Calu3 (cell line): ENCODE data around the gene RNU6-7. TPM values are rescaled to one million over a fixed set of nuclear protein-coding genes. Genes with fewer than 3 reads are reported as not detected.

Experiments used
- BruUV-seq: library from RNA; stranded (reverse); fragments of 400-500 nt; replicated peaks from 2 replicates; lab custom pipeline; 2021; lab: Mats Ljungman, UMichigan
- CTCF ChIA-PET: fragments of 300-600 bp; sonication (Branson Sonifier 250); formaldehyde crosslinking; loops from one replicate; lab custom pipeline; 2022; ENCODE audit warnings: antibody characterized with exemption; lab: Charles Lee
- DNase-seq: peaks from one replicate; pipeline ENCODE4 v3.0.0; 2022
- H3K27ac Mint-ChIP-seq: one replicate; pipeline ENCODE4 v1.8.0; 2022; ENCODE audit warnings: mixed read lengths; ENCODE audit not compliant: unreplicated experiment
- H3K27me3 Mint-ChIP-seq: one replicate; pipeline ENCODE4 v1.8.0; 2022; ENCODE audit warnings: mixed read lengths; ENCODE audit not compliant: unreplicated experiment
- H3K36me3 Mint-ChIP-seq: one replicate; pipeline ENCODE4 v1.8.0; 2022; ENCODE audit warnings: mild to moderate bottlenecking, moderate library complexity, mixed read lengths; ENCODE audit not compliant: insufficient read depth, unreplicated experiment
- H3K4me1 Mint-ChIP-seq: one replicate; pipeline ENCODE4 v1.8.0; 2022; ENCODE audit warnings: mild to moderate bottlenecking, low read depth, mixed read lengths; ENCODE audit not compliant: unreplicated experiment
- H3K4me3 Mint-ChIP-seq: one replicate; pipeline ENCODE4 v1.8.0; 2022; ENCODE audit warnings: mild to moderate bottlenecking, low read depth, moderate library complexity, mixed read lengths; ENCODE audit not compliant: unreplicated experiment
- H3K9me3 Mint-ChIP-seq: one replicate; pipeline ENCODE4 v1.8.0; 2022; ENCODE audit warnings: low read depth, mixed read lengths; ENCODE audit not compliant: unreplicated experiment
- CTCF ChIP-seq: fragments of 200-600 bp; IDR thresholded peaks from one replicate; pipeline ENCODE4 v1.8.0; 2022; ENCODE audit warnings: antibody characterized with exemption; ENCODE audit not compliant: unreplicated experiment
- intact Hi-C: fragments of 100-400 bp; cut with micrococcal nuclease; formaldehyde crosslinking; loops from one replicate; pipeline ENCODE4 v1.10.0; 2022; ENCODE audit not compliant: unreplicated experiment
- total RNA-seq: library from RNA; stranded (reverse); gene quantifications from 2 replicates; pipeline ENCODE4 v1.2.3, GENCODE V29; 2022

Gene RNU6-7
- total RNA-seq, 1 experiment from 2014 or later = not detected

GRCh38 chr14:32230695-32231280 lies 28.9 kb downstream of the RNU6-7 start:
- TF ChIP-seq CTCF = no peak
- H3K4me3 Mint-ChIP-seq = no peak overlapping the region
- peaks cover 40% of the 10 kb centered on the region for H3K4me1 Mint-ChIP-seq
- H3K27ac Mint-ChIP-seq = no peak overlapping the region
- H3K36me3 Mint-ChIP-seq = no peaks in the 10 kb centered on the region
- no peak for DNase-seq
- peaks cover 36% of the 10 kb centered on the region for H3K27me3 Mint-ChIP-seq
- no TSS peak for BruUV-seq
- CTCF ChIA-PET = no interaction called here
- H3K9me3 Mint-ChIP-seq = no peaks in the 10 kb centered on the region
- intact Hi-C loops = loop anchor here (5.0 kb wide), 1 partner anchor 158 kb away; no protein-coding TSS in a partner anchor

DNA sequence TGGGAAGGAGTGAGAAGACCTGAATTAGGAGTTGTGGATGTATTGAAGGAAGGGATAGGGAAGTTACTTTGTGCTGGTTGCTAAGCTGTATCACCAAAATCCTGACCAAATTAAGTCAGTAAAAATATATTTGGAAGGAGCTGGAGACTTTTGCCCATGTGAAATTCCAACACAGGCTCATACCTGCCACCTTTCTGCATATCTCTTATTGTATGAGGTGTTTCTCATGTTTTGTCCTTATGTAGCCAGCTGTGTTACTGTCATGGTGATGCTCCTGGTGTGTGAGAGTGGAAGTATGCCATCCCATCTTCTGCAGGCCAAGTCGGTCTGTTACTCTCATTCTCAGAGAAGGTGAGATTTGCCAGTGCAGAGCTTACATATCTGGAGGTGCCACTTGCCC lies 30.6 kb downstream of the RNU6-7 start:
- DNase-seq = no peak
- Mint-ChIP-seq H3K27me3 (peaks cover 49% of the 10 kb centered on the region), H3K27ac (no peak overlapping the region), H3K36me3 (no peaks in the 10 kb centered on the region), H3K9me3 (no peaks in the 10 kb centered on the region), H3K4me1 (peaks cover 30% of the 10 kb centered on the region), H3K4me3 (no peak overlapping the region)
- no peak for TF ChIP-seq CTCF
- BruUV-seq = no TSS peak
- intact Hi-C loops = loop anchor here (5.0 kb wide), 1 partner anchor 160 kb away; no protein-coding TSS in a partner anchor
- CTCF ChIA-PET = interaction anchor here (0.6 kb wide), 1 partner anchor 276 kb away, joined by 6 read pairs; no protein-coding TSS in a partner anchor

GRCh38 chr14:32233260-32233659 lies 31.4 kb downstream of the RNU6-7 start:
- Mint-ChIP-seq H3K27me3 (peaks cover 56% of the 10 kb centered on the region), H3K27ac (no peak overlapping the region), H3K4me1 (peaks cover 30% of the 10 kb centered on the region), H3K9me3 (no peaks in the 10 kb centered on the region), H3K4me3 (no peak overlapping the region), H3K36me3 (no peaks in the 10 kb centered on the region)
- no peak for DNase-seq
- CTCF ChIA-PET = interaction anchor here (0.6 kb wide), 1 partner anchor 275 kb away, joined by 6 read pairs; no protein-coding TSS in a partner anchor
- intact Hi-C loops = loop anchor here (5.0 kb wide), 1 partner anchor 161 kb away; no protein-coding TSS in a partner anchor
- BruUV-seq = no TSS peak
- no peak for TF ChIP-seq CTCF

DNA sequence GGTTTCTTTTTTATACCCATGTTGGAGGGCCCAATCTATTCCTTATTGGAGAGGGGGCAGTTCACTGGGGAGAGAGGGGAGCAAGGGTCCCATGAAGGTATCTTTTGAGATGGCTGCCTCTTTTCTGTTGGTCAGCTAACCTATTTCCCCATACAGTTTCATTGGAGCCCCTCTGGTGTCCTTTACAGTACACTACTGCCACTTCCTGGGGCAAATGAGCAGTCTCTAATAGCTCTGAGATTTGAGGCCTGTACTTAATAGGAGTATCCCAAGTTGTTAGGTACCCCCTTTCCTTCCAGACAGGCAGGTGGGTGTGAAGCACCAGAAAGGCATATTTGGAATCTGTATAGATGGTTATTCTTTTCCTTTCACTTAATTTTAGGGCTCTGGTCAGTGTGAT lies 42.6 kb downstream of the RNU6-7 start:
- Mint-ChIP-seq H3K27me3 (peaks cover 44% of the 10 kb centered on the region), H3K4me1 (no peaks in the 10 kb centered on the region), H3K36me3 (no peaks in the 10 kb centered on the region), H3K4me3 (no peak overlapping the region), H3K27ac (no peak overlapping the region), H3K9me3 (no peaks in the 10 kb centered on the region)
- BruUV-seq = no TSS peak
- no peak for TF ChIP-seq CTCF
- CTCF ChIA-PET = interaction anchor here (1.0 to 2.4 kb wide), 6 partner anchors 61 to 734 kb away, joined by 4 to 20 read pairs (median 6); partner anchors contain the start of gene ARHGAP5
- intact Hi-C loops = no loop called here
- no peak for DNase-seq
